GM21717 (cell line): Measurements from ENCODE around the gene RNF149.
A peak's percentile ranks its signal among the peaks of the same experiment; 100 is the strongest.
"Not testable (repeated sequence)": the region's sequence is repeated elsewhere in the genome, so short reads cannot be mapped to it uniquely, and the experiment has no call there.

Source experiments
- ATAC-seq: cut with Tn5 transposase; IDR thresholded peaks from one replicate; pipeline ENCODE4 v1.9.1; 2021; ENCODE audit warnings: mild to moderate bottlenecking, moderate library complexity; ENCODE audit not compliant: unreplicated experiment

The RNF149 gene

GRCh38 chr2:101332885-101333766, 24.6 kb upstream of the RNF149 start:
- ATAC-seq: no peak

- no peak for ATAC-seq
Measured at GRCh38 chr2:101331202-101331601, 22.7 kb upstream of the RNF149 start.

DNA sequence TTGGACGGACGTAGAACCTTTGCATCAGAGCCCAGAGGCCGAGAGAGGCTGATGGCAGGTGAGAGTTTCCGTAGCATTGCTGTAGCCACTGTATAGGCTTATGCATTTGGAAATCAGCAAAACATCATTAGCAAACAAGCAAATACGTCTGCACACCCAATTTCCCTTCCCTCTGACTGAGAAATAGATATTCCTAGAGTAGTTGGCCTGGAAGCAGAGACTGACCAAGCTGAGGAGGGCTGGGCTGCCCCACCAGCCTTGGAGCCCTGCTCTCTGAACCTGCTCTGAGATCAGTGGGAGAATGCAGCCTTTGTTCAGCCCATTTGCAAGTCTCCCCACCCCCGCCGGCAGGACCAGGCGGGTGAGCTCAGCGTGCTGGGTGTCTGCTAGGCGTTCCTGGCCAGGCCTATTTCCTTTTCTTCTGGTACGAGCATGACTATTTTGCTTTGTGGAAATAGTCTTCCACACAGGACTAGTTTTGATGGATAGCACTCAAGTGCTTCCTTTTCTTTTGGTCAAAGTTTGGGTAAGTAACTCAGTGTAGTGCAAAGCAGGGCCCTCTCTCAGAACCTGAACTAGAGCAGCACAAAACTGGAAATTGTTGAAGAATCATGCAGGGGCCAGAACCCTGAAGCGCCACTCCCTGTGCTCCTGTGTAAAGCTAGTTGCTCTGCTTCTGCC, 21.9 kb upstream of the RNF149 start:
- no peak for ATAC-seq

DNA sequence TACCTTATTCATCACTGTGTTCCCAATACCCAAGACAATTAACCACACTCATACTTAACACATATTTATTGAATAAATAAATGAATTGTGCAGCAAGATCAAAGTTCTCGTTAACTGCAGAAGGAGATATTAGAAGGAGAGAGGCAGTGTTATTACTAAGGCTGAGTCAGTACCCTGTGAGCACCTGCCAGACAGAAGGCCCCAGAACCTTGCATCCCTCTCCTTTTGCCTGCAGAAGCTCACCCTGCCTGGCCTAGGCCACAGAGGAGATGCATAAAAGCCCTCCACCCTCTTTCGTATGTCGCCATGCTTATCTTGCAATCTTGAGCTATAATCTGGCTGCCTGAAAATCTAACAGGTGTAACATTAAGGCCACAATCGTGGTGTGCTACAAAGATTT, 20.5 kb upstream of the RNF149 start:
- ATAC-seq: no peak

- no peak for ATAC-seq
Measured at GRCh38 chr2:101328474-101329007, 20.0 kb upstream of the RNF149 start.

DNA sequence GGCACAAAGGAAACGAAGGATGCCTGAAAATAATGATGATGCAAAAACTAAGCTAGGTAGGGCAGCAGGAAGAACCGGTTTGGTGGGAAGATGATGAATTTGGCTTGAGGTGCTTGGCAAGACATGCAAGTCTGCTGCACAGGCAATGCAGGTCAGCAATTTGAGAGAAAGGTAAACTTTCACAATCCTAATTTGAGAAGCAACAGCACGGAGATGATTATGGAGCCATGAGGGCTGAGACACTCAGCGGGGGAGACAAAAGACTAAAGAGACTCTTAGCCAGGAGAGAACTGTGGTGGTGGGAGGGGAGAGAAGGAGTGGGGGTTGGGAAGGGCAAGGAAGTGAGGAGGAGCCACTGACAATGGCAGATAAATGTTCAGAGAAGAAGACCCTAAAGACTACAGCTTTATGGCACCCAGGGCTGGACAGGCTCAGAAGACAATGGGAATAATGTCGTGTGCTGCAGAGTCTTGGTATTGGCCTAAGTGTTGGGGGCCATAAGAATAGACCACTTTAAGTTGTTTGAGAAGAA, 19.4 kb upstream of the RNF149 start:
- no peak for ATAC-seq

DNA sequence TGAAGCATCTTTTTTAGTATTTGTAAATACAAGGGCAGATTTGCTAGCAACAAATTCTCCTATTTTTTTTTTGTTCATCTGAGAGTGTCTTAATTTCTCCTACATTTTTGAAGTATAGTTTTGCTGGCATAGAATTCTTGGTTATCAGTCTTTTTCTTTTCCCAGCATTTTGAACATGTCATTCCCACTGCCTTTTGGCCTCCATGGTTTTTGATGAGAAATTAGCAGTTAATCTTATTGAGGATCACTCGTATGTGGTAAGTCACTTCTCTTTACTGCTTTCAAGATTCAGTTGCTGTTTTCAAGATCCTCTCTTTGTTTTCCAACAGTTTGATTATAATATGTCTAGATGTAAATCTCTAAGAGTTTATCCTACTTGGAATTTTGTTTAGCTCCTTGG, 16.9 kb upstream of the RNF149 start:
- ATAC-seq: no peak

- ATAC-seq: not testable (repeated sequence)
Measured at GRCh38 chr2:101316568-101316967, 8.1 kb upstream of the RNF149 start.

DNA sequence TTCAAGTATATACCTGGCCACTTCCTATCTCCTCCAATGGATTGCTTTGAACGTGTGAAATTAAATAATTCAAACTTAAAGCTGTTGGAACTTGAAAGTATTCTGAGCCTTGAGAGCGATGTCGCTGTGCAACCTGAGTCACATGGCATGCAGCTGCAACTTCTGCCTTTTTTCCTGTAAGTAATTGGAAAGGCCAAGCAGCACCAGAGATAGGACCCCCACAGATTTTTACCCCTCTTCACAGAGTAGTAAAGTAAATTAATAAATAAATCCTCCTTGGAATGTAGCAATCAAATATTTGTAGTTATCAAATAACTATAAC, 3.2 kb upstream of the RNF149 start:
- ATAC-seq: no peak

DNA sequence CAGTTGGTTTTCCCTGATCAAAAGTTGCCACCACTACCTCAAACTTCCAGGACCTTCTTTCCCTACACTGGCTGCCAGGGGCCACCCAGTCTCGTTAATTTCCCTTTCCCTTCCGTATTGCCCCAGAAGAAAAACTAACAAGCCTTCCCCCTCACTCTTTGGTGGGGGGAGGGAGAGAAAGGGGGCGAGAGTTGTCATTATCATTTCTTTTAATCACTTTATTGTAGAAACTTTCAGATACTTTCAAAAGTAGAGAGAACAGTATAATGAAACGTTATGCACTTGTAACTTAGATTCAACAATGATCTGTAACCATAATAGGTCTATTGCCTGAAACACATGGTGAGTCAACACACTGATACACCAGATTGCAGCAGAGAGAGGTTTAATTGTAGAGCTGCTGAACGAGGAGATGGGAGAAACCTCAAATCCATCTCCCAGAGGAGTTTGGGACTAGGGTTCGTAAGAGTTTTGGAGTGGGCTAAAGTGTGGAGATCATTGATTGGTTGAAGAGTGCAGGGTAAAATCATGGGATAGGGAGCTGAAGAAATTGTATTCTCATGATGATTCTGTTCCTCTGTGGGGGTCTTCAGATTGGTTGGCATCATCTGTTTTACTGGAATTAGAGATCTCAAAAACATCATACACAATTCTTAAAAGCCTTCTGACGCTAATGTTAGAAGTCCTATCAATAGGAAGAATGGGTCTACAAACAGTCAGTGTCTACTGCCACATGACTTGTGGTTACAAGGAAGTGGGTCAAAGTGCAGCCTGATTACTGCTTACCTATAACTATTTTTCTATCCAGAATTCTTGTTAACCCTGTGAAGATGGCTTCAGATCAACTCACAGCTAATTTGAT, 2.6 kb upstream of the RNF149 start:
- ATAC-seq: no peak

- no peak for ATAC-seq
Measured at GRCh38 chr2:101310090-101310833, 1.8 kb upstream of the RNF149 start.

GRCh38 chr2:101307950-101308431, 510 bp downstream of the RNF149 start:
- ATAC-seq: peak; percentile 16

DNA sequence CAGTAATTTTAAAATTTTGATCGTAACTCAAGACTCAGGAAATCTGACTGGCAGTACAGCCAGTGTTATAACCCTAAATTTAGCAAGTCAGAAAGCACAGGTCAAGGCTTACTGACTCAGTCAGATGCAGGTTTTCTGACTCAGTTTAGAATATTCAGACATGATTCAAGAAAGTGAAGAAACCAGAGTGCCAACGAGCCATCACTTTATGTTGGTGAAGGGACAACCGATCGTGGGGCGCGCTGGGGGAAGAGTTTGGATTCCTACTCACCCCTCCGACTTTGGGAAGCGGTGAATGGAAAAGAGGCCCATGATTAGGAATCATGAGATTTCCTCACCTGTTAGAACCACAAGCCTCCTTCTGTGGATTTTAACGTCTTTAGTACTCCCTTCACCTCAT, 998 bp downstream of the RNF149 start:
- ATAC-seq: no peak

DNA sequence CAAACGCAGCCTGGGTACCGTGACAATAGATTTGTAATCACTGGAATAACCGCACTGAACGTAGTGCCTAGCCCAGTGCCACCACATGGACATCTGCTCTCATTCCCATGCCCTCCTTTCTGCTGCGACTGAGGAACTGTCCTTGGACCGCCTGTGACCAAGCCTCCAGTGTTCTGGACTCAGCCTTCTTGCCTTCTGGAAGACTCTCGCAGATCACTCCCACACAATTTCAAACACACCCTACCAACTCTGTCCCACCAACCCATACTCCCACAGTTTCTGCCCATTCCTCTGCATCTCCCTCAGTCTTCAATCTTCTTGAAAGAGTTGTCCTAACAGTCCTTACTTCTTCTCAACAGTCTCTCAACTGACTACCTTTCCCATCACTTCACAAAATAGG, 2.1 kb downstream of the RNF149 start:
- ATAC-seq: peak; percentile 5

GRCh38 chr2:101305492-101306078, 2.9 kb downstream of the RNF149 start:
- ATAC-seq: no peak

- no peak for ATAC-seq
Measured at GRCh38 chr2:101305035-101305434, 3.5 kb downstream of the RNF149 start.

- ATAC-seq: no peak
Measured at GRCh38 chr2:101303688-101304087, 4.8 kb downstream of the RNF149 start.

DNA sequence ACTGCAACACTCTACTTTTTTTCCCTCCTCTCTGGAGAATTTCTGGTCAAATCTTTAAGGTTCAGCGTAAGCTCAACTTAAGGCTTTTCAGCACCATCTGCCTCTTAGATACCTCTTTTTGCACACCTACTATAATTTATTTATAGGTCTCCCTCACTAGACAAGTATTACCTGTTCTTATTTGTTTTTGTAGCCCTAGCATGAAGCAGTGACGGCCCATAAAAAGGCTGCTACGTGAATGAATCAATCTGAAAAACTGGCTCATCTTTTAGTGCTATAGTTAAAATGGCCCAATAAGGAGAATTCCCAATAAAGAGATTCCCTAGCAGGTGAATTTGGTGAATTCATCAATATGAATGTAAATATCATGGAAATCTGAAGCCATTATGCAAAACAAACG, 6.5 kb downstream of the RNF149 start:
- ATAC-seq: no peak

DNA sequence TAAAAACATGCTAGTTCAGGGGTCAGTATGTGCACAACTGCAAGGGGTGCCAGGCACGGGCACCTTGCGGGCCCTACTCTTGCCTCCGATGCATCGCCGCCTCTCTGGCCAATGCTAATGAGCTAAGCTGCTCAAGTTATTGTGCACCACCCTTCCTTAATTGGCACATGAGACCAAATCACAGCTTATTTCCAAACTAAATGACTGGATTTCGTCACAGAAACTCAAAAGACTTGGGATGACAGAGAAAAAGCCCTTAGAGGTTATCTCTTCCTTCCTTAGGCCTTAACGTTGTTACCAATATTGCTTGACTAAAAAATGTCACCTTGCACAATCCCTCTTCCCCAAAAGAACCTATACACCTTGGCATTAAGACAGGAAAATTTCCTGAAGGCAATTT, 7.7 kb downstream of the RNF149 start:
- ATAC-seq: no peak

- ATAC-seq: no peak
Measured at GRCh38 chr2:101300164-101300563, 8.3 kb downstream of the RNF149 start.
